ENCODE data around the gene CCIN. TPM values are rescaled to one million over a fixed set of nuclear protein-coding genes. Genes with fewer than 3 reads are reported as not detected.

Gene CCIN
- total RNA-seq, 4 donors from 2014 or later: not detected

DNA sequence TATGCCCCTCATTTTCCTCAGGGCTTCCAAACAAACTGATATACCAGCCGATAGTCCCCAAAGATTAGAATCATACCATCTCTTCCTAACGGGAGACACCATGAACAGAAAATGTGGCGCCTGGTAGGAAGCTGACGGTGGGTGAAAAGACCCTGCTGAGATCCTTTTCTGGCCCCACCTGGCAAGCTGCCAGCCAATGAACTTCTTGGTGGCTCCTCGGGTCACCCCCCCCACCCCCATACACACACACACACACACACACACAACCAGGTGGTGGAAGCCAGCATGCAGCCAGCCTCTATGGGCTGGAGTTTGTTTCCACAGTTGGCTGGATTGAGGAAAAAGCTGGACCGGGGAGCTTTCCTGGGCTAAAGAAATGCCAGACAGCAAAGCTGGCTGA is 4.8 kb upstream of the CCIN start:
- no peaks in the 10 kb centered on the region for H3K36me3 ChIP-seq
- H3K4me3 ChIP-seq: no peak overlapping the region
- TF ChIP-seq EP300 (IDR thresholded peaks at IDR 0.05; ENCODE audit: low read depth): no peak
- no peak for TF ChIP-seq POLR2A (IDR thresholded peaks at IDR 0.05)
- TF ChIP-seq POLR2AphosphoS5 (IDR thresholded peaks at IDR 0.05): no peak
- TF ChIP-seq, protein P1, sequence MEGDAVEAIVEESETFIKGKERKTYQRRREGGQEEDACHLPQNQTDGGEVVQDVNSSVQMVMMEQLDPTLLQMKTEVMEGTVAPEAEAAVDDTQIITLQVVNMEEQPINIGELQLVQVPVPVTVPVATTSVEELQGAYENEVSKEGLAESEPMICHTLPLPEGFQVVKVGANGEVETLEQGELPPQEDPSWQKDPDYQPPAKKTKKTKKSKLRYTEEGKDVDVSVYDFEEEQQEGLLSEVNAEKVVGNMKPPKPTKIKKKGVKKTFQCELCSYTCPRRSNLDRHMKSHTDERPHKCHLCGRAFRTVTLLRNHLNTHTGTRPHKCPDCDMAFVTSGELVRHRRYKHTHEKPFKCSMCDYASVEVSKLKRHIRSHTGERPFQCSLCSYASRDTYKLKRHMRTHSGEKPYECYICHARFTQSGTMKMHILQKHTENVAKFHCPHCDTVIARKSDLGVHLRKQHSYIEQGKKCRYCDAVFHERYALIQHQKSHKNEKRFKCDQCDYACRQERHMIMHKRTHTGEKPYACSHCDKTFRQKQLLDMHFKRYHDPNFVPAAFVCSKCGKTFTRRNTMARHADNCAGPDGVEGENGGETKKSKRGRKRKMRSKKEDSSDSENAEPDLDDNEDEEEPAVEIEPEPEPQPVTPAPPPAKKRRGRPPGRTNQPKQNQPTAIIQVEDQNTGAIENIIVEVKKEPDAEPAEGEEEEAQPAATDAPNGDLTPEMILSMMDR (IDR thresholded peaks at IDR 0.05): no peak
- in situ Hi-C loops (cut with MboI; ENCODE audit: low pct_ligation_motif_present in 1 of 4, low pct_unique_long_range_greater_than_20kb in 1 of 4, low sequenced_read_pairs in 3 of 4) (loop anchor here in 2 of 4 donors (10.0 to 25.0 kb wide), 2 partner anchors 60 to 127 kb away; partner anchors contain the start of gene RECK (in 1 of the 2)), intact Hi-C loops (cut with DNase I; ENCODE audit: low total_unique reads) (no loop called here)
- 75 to 100% methylated on average over 1 to 6 of the region's 6 CpGs for WGBS, 2 donors (ENCODE audit: low coverage in 1 of 2)
- H3K27me3 ChIP-seq: no peaks in the 10 kb centered on the region
- H3K27ac ChIP-seq: peak overlapping the region; percentile 79 to 84 (median 81)
- peaks cover 9 to 30% (median 22%) of the 10 kb centered on the region in 4 donors for H3K4me1 ChIP-seq
- DNase-seq: no peak
- no peaks in the 10 kb centered on the region for H3K9me3 ChIP-seq

DNA sequence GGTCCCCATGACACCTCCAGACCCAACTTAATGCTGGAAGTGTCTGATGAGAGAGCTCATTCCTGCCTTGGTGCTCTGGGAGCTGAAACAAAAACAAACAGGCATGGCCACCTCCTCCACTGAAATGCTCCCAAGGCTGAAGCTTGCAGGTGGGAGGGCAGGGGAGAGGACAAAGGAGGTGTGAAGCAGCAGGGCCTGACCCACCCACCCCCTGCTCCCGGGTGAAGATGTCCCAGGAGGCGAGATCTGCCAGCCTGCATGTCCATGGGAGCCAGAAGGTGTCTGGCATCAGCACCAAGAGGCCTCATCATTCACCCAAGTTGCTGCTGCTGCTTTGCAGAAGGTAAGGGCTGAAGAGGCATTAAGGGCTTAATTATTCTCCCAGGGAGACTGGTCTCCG is 4.2 kb upstream of the CCIN start:
- Histone ChIP-seq H3K9me3 (no peaks in the 10 kb centered on the region), H3K27me3 (no peaks in the 10 kb centered on the region), H3K4me1 (peaks cover 9 to 30% (median 22%) of the 10 kb centered on the region in 4 donors), H3K4me3 (no peak overlapping the region), H3K36me3 (no peaks in the 10 kb centered on the region), H3K27ac (peak overlapping the region; percentile 79 to 84 (median 81))
- no peak for DNase-seq
- intact Hi-C loops (cut with DNase I; ENCODE audit: low total_unique reads): no loop called here
- 74% methylated on average over 3 of the region's 3 CpGs; no CpG with 5 or more reads in 1 of the 2 donors for WGBS, 2 donors (ENCODE audit: low coverage in 1 of 2)
- TF ChIP-seq EP300 (IDR thresholded peaks at IDR 0.05; ENCODE audit: low read depth) (no peak), POLR2AphosphoS5 (IDR thresholded peaks at IDR 0.05) (no peak), POLR2A (IDR thresholded peaks at IDR 0.05) (no peak)
- TF ChIP-seq, protein P1 (IDR thresholded peaks at IDR 0.05): no peak
- in situ Hi-C loops (cut with MboI; ENCODE audit: low pct_ligation_motif_present in 1 of 4, low pct_unique_long_range_greater_than_20kb in 1 of 4, low sequenced_read_pairs in 3 of 4): loop anchor here (5.0 to 25.0 kb wide), 3 partner anchors 60 to 128 kb away; partner anchors contain the start of gene RECK (in 1 of the 4)

DNA sequence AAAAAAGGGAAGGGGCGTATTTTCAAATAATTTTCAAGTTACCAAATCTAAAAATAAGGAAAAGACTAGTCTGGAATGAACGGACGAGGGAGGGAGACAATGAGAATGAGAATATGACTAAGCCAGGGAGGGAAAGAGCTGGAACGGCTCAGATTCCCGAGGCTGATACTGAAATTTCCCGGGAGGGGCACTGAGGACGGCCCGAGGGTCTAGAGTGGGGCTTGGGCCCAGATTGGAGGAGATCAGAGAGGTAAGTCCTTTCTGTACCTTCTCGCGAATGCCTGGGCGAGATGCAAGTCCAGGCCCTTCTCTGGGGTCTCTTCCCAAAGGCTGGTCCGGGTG is 3.4 kb upstream of the CCIN start:
- Histone ChIP-seq H3K36me3 (no peaks in the 10 kb centered on the region), H3K27me3 (no peaks in the 10 kb centered on the region), H3K4me1 (peaks cover 9 to 30% (median 22%) of the 10 kb centered on the region in 4 donors), H3K9me3 (no peaks in the 10 kb centered on the region), H3K4me3 (peak overlapping the region in 3 of 4 donors; percentile 38 to 57 (median 44)), H3K27ac (peak overlapping the region; percentile 79 to 84 (median 81))
- TF ChIP-seq, protein P1 (IDR thresholded peaks at IDR 0.05): no peak
- TF ChIP-seq EP300 (IDR thresholded peaks at IDR 0.05; ENCODE audit: low read depth): no peak
- TF ChIP-seq POLR2AphosphoS5 (IDR thresholded peaks at IDR 0.05): no peak
- no peak for TF ChIP-seq POLR2A (IDR thresholded peaks at IDR 0.05)
- WGBS, 2 donors (ENCODE audit: low coverage in 1 of 2): 30 to 51% methylated on average over 6 to 12 of the region's 12 CpGs
- in situ Hi-C loops (cut with MboI; ENCODE audit: low pct_ligation_motif_present in 1 of 4, low pct_unique_long_range_greater_than_20kb in 1 of 4, low sequenced_read_pairs in 3 of 4): loop anchor here (5.0 to 25.0 kb wide), 3 partner anchors 61 to 128 kb away; partner anchors contain the start of gene RECK (in 1 of the 4)
- DNase-seq: no peak
- intact Hi-C loops (cut with DNase I; ENCODE audit: low total_unique reads): loop anchor here (2.0 kb wide), 1 partner anchor 63 kb away; no protein-coding TSS in a partner anchor

DNA sequence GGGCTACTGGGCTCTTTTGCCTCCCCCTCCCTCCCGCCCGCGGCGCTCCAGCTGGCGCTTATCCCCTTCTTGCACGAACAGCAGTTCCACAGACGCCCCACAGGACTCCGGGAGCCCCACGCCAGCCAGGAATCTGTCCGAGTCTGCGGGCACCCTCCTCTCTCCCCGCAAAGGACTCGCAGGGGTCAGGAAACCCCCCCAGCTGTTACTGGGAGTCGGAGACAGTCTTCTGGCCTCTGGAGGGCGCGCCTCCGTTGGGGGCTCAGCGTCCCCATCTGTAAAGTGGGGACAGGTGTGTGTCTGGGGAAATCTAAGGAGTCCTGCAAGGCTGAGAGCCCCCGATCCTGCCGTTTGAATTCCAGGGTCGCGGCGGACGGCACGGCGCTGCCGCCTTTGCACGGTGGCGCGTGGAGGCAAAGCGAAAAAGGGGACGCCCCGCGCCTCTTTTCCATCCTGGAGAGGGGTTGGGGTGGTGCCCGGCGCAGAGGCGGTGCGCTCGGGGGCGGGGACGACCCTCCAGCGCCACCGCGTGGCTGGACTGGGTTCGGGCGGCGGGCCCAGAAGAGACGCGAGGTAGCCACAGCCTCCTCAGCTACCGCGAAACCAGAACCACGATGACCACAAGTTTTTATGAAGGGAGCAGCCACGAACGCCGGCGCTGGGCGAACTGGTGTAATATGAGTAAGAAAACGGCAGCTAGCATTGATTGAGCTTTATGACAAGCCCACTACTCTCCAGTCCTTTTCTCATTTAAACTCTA is 2.8 kb upstream of the CCIN start:
- Histone ChIP-seq H3K4me1 (peaks cover 9 to 30% (median 22%) of the 10 kb centered on the region in 4 donors), H3K9me3 (no peaks in the 10 kb centered on the region), H3K27ac (peak overlapping the region; percentile 79 to 84 (median 81)), H3K27me3 (no peaks in the 10 kb centered on the region), H3K4me3 (peak overlapping the region; percentile 2 to 57 (median 41)), H3K36me3 (no peaks in the 10 kb centered on the region)
- intact Hi-C loops (cut with DNase I; ENCODE audit: low total_unique reads) (loop anchor here (2.0 kb wide), 1 partner anchor 64 kb away; no protein-coding TSS in a partner anchor), in situ Hi-C loops (cut with MboI; ENCODE audit: low pct_ligation_motif_present in 1 of 4, low pct_unique_long_range_greater_than_20kb in 1 of 4, low sequenced_read_pairs in 3 of 4) (loop anchor here (5.0 to 25.0 kb wide), 3 partner anchors 62 to 129 kb away; partner anchors contain the start of gene RECK (in 1 of the 4))
- TF ChIP-seq EP300 (IDR thresholded peaks at IDR 0.05; ENCODE audit: low read depth) (no peak), POLR2A (IDR thresholded peaks at IDR 0.05) (no peak), POLR2AphosphoS5 (IDR thresholded peaks at IDR 0.05) (peak in 1 of 3 donors; percentile 34)
- TF ChIP-seq, protein P1 (IDR thresholded peaks at IDR 0.05): peak; percentile 93 to 95 (median 94)
- peak; percentile 88 for DNase-seq
- whole genome bisulfite sequencing, 2 donors (ENCODE audit: low coverage in 1 of 2): 4% methylated on average over 33 of the region's 58 CpGs; no CpG with 5 or more reads in 1 of the 2 donors

Data from transverse colon (tissue), 4 donors.